Measurements from ENCODE around the gene TMEM235.

- no peak for TF ChIP-seq USF2 (CRISPR knock-in tag; IDR thresholded peaks at IDR 0.05)
- TF ChIP-seq CTCF (IDR thresholded peaks at IDR 0.05 in 2 of 3, conservative IDR thresholded peaks at IDR 0.05 in 1 of 3; ENCODE audit: insufficient read depth in 2 of 3, low read depth in 1 of 3, low read length in 3 of 3), result no peak
- no peak for TF ChIP-seq NFYB (IDR thresholded peaks at IDR 0.05; ENCODE audit: extremely low read depth, insufficient read length)
- TF ChIP-seq REST (IDR thresholded peaks at IDR 0.05; ENCODE audit: borderline replicate concordance), result no peak
- no peak for TF ChIP-seq REST (CRISPR knock-in tag; IDR thresholded peaks at IDR 0.05; ENCODE audit: low read depth)
- TF ChIP-seq MAZ (CRISPR knock-in tag; conservative IDR thresholded peaks at IDR 0.05 in 1 of 2, IDR thresholded peaks at IDR 0.05 in 1 of 2), result no peak
- no peak for TF ChIP-seq RAD51 (IDR thresholded peaks at IDR 0.05; ENCODE audit: borderline replicate concordance, low read depth)
- no peak for TF ChIP-seq FOXM1 (IDR thresholded peaks at IDR 0.05; ENCODE audit: low read depth)
- TF ChIP-seq FOXM1 (CRISPR knock-in tag; IDR thresholded peaks at IDR 0.05; ENCODE audit: low read depth), result no peak
- no peak for TF ChIP-seq EZH2 (IDR thresholded peaks at IDR 0.05; ENCODE audit: borderline replicate concordance, low read depth, low read length)
These were observed 5.1 kb downstream of the TMEM235 start for GRCh38 chr17:78236362-78237127.
